PC-9 (cell line): Measurements from ENCODE around the gene RFK. TPM values are rescaled to one million over a fixed set of nuclear protein-coding genes. Genes with fewer than 3 reads are reported as not detected.

Experiments used
- BruUV-seq: library from RNA; stranded (reverse); fragments of 400-500 nt; replicated peaks from 2 replicates; lab custom pipeline; 2021; lab: Mats Ljungman, UMichigan
- CTCF ChIA-PET: fragments of 300-600 bp; sonication (Branson Sonifier 250); formaldehyde crosslinking; loops from one replicate; lab custom pipeline; 2022; ENCODE audit warnings: antibody characterized with exemption; lab: Charles Lee
- POLR2A ChIA-PET: fragments of 300-600 bp; sonication (Branson Sonifier 250); formaldehyde crosslinking; loops from one replicate; lab custom pipeline; 2022; ENCODE audit warnings: antibody characterized with exemption; ENCODE audit not compliant: unreplicated experiment; lab: Charles Lee
- DNase-seq, 2 experiments: peaks; one replicate each; pipeline versions ENCODE4 v3.0.0 to v3.0.0-alpha.2; 2015 to 2022; ENCODE audit warnings: mixed read lengths in 1 of 2
- H2AFZ ChIP-seq: fragments of 200-600 bp; sonication (generic); 2 replicates; pipeline ENCODE4 v1.8.1; 2017; ENCODE audit warnings: antibody characterized with exemption
- H3F3A ChIP-seq: fragments of 200-600 bp; sonication (generic); 2 replicates; pipeline ENCODE4 v1.8.1; 2017; ENCODE audit warnings: antibody characterized with exemption, mild to moderate bottlenecking, low read depth; ENCODE audit not compliant: insufficient read depth
- H3K27ac ChIP-seq: fragments of 200-600 bp; sonication (generic); 2 replicates; pipeline ENCODE4 v1.6.1; 2016; ENCODE audit warnings: mixed run types
- H3K27me3 ChIP-seq: fragments of 200-600 bp; sonication (generic); 2 replicates; pipeline ENCODE4 v1.6.1; 2016; ENCODE audit warnings: low read depth, mixed run types; ENCODE audit not compliant: insufficient read depth
- H3K36me3 ChIP-seq: fragments of 200-600 bp; sonication (generic); 2 replicates; pipeline ENCODE4 v1.6.1; 2016; ENCODE audit warnings: low read depth, mixed run types
- H3K4me1 ChIP-seq: fragments of 200-600 bp; sonication (generic); replicated peaks from 2 replicates; pipeline ENCODE4 v1.6.1; 2016; ENCODE audit warnings: mixed run types; ENCODE audit not compliant: insufficient read depth
- H3K4me2 ChIP-seq: fragments of 200-600 bp; sonication (generic); 2 replicates; pipeline ENCODE4 v1.6.1; 2017; ENCODE audit warnings: mixed run types
- H3K4me3 ChIP-seq: fragments of 200-600 bp; sonication (generic); 2 replicates; pipeline ENCODE4 v1.6.1; 2016; ENCODE audit warnings: mixed run types
- H3K79me2 ChIP-seq: fragments of 200-600 bp; sonication (generic); 2 replicates; pipeline ENCODE4 v1.6.1; 2017; ENCODE audit warnings: low read depth, mixed run types
- H3K9me2 ChIP-seq: fragments of 200-600 bp; sonication (generic); 2 replicates; pipeline ENCODE4 v1.8.1; 2017; ENCODE audit warnings: mild to moderate bottlenecking; ENCODE audit not compliant: insufficient read depth
- H3K9me3 ChIP-seq: fragments of 200-600 bp; sonication (generic); 2 replicates; pipeline ENCODE4 v1.8.1; 2016; ENCODE audit warnings: low read depth; ENCODE audit not compliant: insufficient read depth
- H4K20me1 ChIP-seq: fragments of 200-600 bp; sonication (generic); 2 replicates; pipeline ENCODE4 v1.8.1; 2017; ENCODE audit not compliant: insufficient read depth
- EZH2 ChIP-seq: fragments of 200-600 bp; sonication (generic); IDR thresholded peaks from 2 replicates; pipeline ENCODE4 v1.8.0; 2017; ENCODE audit warnings: antibody characterized with exemption, low read depth
- intact Hi-C: fragments of 100-400 bp; cut with micrococcal nuclease; formaldehyde crosslinking; loops from one replicate; pipeline ENCODE4 v1.10.0; 2022; ENCODE audit not compliant: unreplicated experiment
- total RNA-seq: library from RNA; stranded (reverse); gene quantifications from 2 replicates; pipeline ENCODE4 v1.2.3, GENCODE V29; 2021
- TF ChIP-seq, protein P1 (sequence below): fragments of 200-600 bp; sonication (generic); conservative IDR thresholded peaks from 2 replicates; pipeline ENCODE4 v1.6.1; 2017; ENCODE audit warnings: mixed run types, antibody characterized with exemption, mild to moderate bottlenecking, moderate library complexity

RFK gene
- total RNA-seq, 1 experiment from 2014 or later, result 20.6 TPM

DNA sequence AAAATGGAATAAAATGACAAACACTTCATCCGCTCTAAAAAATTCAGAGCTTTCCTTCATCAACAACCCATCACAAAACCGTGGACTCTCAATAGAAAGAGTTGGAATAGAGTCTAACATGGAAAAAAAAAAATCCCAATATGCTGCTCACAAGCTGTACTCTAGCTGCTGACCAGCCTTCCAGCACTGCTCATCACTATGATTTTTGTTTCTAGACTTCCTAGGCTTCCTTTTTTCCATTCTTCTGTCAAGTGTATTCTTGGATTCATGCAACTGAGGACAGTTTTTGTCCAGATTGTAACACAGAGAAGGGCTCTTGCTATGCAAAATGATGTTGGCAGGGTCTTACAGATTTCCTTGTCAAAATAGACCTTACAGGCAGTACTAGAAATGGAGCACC is 34.5 kb downstream of the RFK start:
- H3K4me1 ChIP-seq, result peaks cover 7% of the 10 kb centered on the region; the same call in 1 of the 2 replicates
- no peaks in the 10 kb centered on the region for H3K79me2 ChIP-seq
- no peak for DNase-seq
- H3K4me2 ChIP-seq, result no peak overlapping the region
- BruUV-seq, result no TSS peak
- H3K9me2 ChIP-seq, result no peaks in the 10 kb centered on the region
- no peaks in the 10 kb centered on the region for H3K36me3 ChIP-seq
- ChIA-PET CTCF (no interaction called here), POLR2A (interaction anchor here (0.7 kb wide), 1 partner anchor 20 kb away, joined by 4 read pairs; no protein-coding TSS in a partner anchor)
- TF ChIP-seq EZH2, result no peak
- TF ChIP-seq, protein P1, sequence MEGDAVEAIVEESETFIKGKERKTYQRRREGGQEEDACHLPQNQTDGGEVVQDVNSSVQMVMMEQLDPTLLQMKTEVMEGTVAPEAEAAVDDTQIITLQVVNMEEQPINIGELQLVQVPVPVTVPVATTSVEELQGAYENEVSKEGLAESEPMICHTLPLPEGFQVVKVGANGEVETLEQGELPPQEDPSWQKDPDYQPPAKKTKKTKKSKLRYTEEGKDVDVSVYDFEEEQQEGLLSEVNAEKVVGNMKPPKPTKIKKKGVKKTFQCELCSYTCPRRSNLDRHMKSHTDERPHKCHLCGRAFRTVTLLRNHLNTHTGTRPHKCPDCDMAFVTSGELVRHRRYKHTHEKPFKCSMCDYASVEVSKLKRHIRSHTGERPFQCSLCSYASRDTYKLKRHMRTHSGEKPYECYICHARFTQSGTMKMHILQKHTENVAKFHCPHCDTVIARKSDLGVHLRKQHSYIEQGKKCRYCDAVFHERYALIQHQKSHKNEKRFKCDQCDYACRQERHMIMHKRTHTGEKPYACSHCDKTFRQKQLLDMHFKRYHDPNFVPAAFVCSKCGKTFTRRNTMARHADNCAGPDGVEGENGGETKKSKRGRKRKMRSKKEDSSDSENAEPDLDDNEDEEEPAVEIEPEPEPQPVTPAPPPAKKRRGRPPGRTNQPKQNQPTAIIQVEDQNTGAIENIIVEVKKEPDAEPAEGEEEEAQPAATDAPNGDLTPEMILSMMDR, result no peak
- H3K9me3 ChIP-seq, result no peaks in the 10 kb centered on the region
- no peak overlapping the region for H3K27ac ChIP-seq
- H2AFZ ChIP-seq, result no peak overlapping the region
- H3K4me3 ChIP-seq, result no peak overlapping the region
- H3F3A ChIP-seq, result peaks cover 9% of the 10 kb centered on the region; the same call in 1 of the 2 replicates
- H4K20me1 ChIP-seq, result no peaks in the 10 kb centered on the region
- H3K27me3 ChIP-seq, result no peaks in the 10 kb centered on the region
- intact Hi-C loops, result no loop called here

DNA sequence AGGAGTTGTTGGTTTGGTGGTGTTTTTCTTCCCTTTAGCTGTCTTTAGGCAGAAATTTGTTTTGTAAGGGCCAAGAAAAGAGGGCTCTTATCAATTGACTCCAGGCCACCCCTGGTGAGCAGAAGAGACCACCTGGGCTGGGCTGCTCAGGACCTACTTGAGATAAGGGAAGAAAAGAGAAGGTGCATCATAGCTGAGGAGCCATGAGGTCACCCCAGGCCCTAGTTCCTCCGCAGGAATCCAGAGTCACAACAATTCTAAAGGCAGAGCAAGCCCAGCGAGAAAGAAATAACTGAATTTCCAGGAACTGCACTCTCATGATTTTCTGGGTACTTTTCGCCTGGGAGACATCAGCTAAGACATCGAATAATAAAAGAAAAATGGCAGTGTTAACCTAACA is 34.9 kb downstream of the RFK start:
- H4K20me1 ChIP-seq, result no peaks in the 10 kb centered on the region
- CTCF ChIA-PET, result no interaction called here
- BruUV-seq, result no TSS peak

DNA sequence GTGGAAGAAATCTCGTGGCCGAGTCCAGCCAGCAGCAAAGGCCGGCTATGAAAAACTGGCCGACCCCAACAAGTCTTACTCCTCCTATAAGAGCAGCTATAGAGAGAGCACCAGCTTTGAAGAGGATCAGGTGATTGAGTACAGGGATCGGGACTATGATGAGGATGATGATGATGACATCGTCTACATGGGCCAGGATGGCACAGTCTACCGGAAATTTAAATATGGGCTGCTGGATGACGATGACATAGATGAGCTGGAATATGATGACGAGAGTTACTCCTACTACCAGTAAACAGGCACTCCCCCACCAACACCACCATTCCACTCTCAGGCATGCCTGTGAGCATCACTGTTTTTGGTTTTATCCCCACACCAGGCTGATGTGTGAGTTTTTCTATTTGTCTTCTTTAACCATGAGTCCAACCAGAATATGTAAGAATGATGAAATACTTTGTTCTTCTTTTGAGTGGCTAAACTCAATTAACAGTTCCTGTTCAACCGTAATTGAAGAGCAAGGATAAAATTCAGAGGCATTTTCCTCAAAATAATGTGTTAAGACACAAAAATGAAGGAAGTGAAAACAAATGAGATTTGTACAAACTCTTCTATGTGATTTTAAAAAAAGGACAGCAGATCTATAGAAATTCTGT is 35.5 kb downstream of the RFK start:
- TF ChIP-seq, protein P1, result no peak
- no peak for TF ChIP-seq EZH2
- POLR2A ChIA-PET, result no interaction called here

More for the DNA sequence above, 34.9 kb downstream of the RFK start:
- POLR2A ChIA-PET, result no interaction called here
- no peak overlapping the region for H2AFZ ChIP-seq
- peaks cover 5% of the 10 kb centered on the region; the same call in 1 of the 2 replicates for H3F3A ChIP-seq
- no peak for DNase-seq
- no peaks in the 10 kb centered on the region for H3K9me2 ChIP-seq
- no peak for TF ChIP-seq EZH2
- TF ChIP-seq, protein P1, result no peak
- no peaks in the 10 kb centered on the region for H3K9me3 ChIP-seq
- H3K36me3 ChIP-seq, result no peaks in the 10 kb centered on the region
- peaks cover 3% of the 10 kb centered on the region; the same call in 1 of the 2 replicates for H3K4me1 ChIP-seq
- H3K27ac ChIP-seq, result no peak overlapping the region
- no peak overlapping the region for H3K4me3 ChIP-seq
- no peak overlapping the region for H3K4me2 ChIP-seq
- H3K79me2 ChIP-seq, result no peaks in the 10 kb centered on the region
- H3K27me3 ChIP-seq, result no peaks in the 10 kb centered on the region
- intact Hi-C loops, result no loop called here

More for the DNA sequence above, 35.5 kb downstream of the RFK start:
- DNase-seq, result no peak
- H3K4me1 ChIP-seq, result no peaks in the 10 kb centered on the region; the same call in 1 of the 2 replicates
- H4K20me1 ChIP-seq, result no peaks in the 10 kb centered on the region
- no peaks in the 10 kb centered on the region for H3K27me3 ChIP-seq
- H3K36me3 ChIP-seq, result no peaks in the 10 kb centered on the region
- H3F3A ChIP-seq, result no peaks in the 10 kb centered on the region
- no peak overlapping the region for H3K4me2 ChIP-seq
- H3K9me3 ChIP-seq, result no peaks in the 10 kb centered on the region
- no peak overlapping the region for H3K27ac ChIP-seq
- intact Hi-C loops, result no loop called here
- CTCF ChIA-PET, result no interaction called here
- no peak overlapping the region for H3K4me3 ChIP-seq
- H3K79me2 ChIP-seq, result no peaks in the 10 kb centered on the region
- H3K9me2 ChIP-seq, result no peaks in the 10 kb centered on the region
- no TSS peak for BruUV-seq
- no peak overlapping the region for H2AFZ ChIP-seq
